Epithelial cell of prostate (primary cell): Measurements from ENCODE around the gene SNTA1.
"Not testable (repeated sequence)": the region's sequence is repeated elsewhere in the genome, so short reads cannot be mapped to it uniquely, and the experiment has no call there.

Experiments
- DNase-seq: peaks from one replicate; pipeline ENCODE4 v3.0.0-alpha.2; 2011; ENCODE audit warnings: low read depth, low spot score
- H3K27ac ChIP-seq: fragments of 450-650 bp; 2 replicates; pipeline ENCODE4 v1.5.1; 2017; ENCODE audit warnings: mild to moderate bottlenecking

The SNTA1 gene

DNA sequence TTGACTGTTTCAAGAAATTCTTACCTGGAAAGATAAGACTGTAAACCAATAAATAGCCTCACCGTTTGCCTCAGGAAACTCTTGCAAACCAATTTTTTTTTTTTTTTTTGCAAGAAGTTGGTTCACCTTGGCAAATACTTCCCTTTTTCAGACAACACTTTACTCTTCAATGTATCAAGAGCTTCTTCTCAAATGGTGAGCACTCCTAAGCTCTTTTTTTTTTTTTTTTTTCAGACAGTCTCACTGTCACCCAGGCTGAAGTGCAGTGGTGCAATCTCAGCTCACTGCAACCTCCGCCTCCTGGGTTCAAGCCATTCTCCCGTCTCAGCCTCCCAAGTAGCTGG, 22.7 kb upstream of the SNTA1 start:
- DNase-seq, result no peak
- H3K27ac ChIP-seq, result no peak overlapping the region

DNA sequence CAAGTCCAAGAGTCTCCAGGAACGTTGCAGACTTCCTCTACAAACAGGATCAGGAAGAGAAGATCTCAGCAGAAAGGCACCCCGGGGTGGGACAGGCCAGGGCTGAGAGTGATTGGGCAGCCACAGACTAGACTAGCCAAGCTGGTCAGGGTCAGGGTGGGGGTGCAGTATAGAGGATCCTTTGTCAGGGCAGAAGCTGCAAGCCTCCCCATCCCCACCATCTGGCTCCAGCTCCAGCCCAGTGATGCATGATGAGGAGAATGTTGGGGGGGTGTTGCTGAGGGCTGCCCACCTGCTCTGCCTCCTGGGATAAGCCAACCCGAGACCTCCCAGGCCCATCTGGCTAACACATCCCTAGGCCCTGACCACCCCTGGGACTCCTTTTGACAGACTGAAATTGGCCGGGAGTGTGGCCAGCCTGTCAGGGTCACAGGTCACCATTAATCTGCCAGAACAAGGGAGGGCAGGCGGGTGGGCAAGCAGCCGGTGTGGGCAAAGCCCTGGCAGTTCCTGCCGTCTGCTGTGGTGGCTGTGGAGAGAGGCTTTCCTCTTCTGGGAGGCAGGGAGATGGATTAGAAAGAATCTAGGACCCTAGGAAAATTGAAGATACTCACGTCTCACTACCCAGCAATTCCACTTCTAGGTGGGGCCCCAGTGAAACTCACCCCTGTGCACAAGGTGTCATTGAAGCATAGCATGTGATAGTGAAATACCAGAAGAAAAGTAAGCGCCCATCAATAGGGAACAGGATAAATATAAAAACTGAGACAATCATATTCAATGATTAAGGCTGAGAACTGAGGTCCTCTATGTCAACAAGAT, 22.1 kb upstream of the SNTA1 start:
- DNase-seq, result no peak
- H3K27ac ChIP-seq, result no peak overlapping the region

DNA sequence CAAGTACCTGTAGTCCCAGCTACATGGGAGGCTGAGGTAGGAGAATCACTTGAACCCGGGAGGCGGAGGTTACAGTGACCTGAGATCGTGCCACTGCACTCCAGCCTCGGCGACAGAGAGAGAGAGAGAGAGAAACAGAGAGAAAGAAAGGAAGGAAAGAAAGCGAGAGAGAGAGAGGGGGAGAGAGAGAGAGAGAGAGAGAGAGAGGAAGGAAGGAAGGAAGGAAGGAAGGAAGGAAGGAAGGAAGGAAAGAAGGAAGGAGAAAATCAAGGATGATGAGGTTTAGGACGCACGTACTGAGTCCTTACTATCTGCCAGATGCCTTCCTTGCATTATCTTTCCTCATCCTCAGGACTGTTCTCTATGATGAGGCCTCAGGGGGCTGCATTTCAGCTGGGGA, 21.2 kb upstream of the SNTA1 start:
- DNase-seq, H3K27ac ChIP-seq: not testable (repeated sequence)

DNA sequence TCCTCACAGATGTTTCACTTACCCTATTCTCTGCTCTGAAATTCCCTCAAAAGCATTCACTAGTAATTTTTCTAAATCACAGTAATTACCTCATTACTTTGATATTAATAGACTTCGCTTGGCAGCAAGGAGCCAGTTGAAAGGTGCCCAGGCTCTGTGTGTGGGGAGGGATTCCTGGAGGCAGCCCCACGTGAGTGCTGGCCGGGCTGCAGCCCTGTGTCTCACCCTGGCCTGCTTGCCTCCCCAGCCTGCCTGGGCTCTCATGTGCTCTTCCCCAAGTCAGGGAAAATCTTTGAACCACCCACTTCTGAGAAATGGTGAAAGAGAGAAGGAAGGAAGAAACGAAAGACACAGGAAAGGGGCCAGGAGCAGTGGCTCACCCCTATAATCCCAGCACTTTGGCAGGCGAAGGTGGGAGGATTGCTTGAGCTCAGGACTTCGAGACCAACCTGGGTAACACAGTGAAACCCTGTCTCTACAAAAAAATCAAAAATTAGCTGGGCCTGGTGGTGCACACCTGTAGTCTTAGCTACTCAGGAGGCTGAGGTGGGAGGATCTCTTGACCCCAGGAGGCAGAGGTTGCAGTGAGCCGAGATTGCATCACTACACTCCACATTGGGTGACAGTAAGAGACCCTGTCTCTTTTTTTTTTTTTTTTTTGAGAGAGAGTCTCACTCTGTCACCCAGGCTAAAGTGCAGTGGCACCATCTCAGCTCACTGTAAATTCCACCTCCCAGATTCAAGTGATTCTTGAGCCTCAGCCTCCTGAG, 20.0 kb upstream of the SNTA1 start:
- no peak overlapping the region for H3K27ac ChIP-seq
- DNase-seq, result no peak

DNA sequence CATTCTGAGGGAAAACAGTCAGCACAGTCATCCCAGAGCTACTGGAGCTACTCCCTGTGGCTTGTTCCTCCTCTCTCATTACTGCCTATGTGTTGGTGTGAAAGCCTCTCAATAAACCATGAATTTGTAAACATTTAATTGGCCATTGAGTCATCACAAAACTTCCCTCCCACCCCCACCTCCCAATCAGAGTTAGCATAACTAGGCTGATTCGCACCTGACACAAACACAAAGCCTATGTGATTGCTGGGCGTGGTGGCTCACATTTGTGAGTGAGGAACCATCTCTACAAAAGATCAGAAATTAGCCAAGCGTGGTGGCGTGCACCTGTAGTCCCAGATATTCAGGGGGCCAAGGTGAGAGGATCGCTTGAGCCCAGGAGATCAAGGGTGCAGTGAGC, 17.1 kb upstream of the SNTA1 start:
- no peak for DNase-seq
- no peak overlapping the region for H3K27ac ChIP-seq

DNA sequence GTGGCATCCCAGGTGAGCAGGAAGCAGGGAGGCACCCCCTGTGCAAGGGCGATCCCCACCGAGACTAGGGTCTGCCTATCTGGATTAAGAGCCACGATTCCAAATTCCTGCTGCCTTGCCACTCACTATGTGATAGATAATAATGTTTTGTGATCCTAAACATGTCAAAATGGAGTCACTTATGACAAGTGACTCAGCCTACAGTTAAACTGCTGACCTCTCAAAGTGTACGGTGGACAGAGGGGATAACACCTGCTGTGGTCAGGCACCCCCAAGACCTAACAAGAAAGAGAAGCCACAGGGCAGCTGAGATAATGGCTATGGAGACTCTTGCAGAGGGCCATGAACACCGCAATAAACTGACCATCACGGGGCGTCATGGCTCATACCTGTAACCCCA, 16.0 kb upstream of the SNTA1 start:
- no peak overlapping the region for H3K27ac ChIP-seq
- no peak for DNase-seq

DNA sequence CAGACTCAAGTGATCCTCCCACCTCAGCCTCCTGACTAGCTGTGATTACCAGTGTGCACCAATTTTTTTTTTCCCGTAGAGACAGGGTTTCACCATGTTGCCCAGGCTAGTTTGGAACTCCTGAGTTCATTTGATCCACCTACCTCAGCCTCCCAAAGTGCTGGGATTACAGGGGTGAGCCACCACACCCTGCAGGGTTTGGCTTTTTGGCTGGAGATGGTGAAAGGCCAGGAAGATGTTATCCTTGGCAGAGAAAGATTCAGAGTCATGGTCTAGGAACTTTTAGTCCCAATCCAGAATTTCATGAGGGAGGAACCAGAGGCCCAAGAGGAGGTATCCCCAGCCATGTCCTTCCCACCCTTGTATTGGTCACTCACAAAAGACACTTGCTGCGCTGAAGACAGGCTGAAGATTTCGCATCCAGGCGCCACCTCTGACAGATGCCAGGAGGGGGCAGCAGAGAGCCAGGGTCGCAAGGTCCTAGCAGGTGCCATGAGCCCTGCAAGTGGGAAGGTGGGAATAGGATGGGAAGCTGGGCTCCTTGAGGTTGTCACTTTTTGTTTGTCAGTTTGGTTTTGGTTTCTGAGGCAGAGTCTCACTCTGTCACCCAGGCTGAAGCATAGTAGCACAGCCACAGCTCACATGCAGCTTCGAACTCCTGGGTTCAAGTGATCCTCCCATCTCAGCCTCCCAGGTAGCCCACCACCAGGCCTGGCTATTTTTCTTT, 13.5 kb upstream of the SNTA1 start:
- H3K27ac ChIP-seq, DNase-seq: not testable (repeated sequence)

DNA sequence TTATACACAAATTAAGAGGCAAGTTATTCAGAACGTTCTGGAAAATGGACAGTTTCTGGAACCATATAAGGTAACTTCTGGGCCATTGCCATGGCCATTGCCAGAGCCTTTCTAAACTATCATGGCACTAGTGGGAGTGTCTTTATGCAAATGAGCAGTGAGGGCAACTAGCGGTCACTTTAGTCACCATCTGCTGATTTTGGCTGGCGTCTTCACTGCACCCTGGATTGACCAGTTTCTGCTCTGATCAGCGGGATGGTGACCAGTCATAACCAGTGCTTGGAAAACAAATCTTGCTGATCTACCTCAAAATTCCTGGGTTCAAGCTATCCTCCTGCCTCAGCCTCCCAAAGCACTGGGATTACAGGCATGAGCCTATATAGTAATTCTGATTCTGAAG, 7.3 kb upstream of the SNTA1 start:
- no peak overlapping the region for H3K27ac ChIP-seq
- no peak for DNase-seq

DNA sequence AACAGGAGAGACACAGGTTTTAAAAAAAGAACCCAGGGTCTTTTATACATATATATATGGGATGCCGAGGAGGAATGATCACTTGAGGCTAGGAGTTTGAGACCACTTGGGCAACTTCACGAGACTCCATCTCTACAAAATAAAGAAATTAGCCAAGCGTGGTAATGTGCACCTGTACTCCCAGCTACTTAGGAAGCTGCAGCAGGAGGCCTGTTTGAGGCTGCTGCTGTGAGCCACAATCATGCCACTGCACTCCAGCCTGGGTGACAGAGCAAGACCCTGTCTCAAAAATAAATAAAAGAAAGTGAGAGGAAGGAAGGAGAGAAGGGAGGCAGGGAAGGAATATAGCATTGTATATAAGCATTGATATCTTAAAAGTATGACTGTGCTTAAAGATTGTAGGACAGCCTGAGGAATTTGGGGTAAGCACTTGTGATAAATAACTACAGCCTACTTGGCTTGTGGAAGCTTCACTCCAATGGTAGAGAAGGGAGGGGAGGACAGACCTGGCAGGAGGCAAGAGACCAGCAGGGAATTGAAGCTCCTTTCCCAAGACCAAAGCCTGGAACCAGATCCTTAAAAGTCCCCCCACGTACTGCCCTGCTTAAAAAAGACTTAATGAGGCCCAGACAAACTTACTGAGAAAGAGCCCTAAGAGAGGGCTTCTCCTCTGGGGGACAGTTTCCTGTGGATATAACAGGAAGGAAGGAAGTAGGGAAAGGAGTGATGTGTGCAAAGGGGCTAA, 2.5 kb upstream of the SNTA1 start:
- no peak overlapping the region for H3K27ac ChIP-seq
- no peak for DNase-seq

DNA sequence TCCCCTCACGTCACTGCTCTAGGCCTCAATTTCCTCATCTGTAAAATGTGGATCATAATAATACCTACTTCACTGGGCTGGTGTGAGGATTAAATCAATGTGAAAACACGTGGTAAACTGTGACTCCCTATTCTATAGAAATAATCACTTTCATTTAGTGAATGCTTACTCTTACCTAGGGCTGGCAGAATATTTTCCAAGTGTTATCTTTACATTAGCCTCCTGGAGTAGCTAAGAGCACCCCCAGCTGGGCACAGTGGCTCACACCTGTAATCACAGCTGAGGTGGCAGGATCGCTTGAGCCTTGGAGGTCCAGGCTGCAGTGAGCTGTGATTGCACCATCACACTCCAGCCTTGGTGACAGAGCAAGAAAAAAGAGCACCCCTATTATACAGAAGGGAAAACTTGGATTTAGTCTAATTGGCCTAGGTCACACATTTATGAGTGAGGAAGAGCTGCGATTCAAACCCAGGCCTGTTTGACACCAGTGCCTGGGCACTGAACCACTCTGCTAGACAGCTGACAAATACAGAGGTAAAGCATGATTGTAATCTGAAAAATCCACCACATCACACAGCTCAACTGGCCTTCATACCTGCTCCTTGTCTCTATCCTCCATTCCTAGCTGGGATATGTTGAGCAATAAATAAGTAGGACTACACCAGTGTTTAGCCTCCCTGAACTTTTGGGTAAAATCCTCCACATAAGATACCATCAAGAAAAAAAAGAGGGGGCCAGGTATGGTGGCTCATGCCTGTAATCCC, 1.4 kb upstream of the SNTA1 start:
- DNase-seq, result no peak
- no peak overlapping the region for H3K27ac ChIP-seq

DNA sequence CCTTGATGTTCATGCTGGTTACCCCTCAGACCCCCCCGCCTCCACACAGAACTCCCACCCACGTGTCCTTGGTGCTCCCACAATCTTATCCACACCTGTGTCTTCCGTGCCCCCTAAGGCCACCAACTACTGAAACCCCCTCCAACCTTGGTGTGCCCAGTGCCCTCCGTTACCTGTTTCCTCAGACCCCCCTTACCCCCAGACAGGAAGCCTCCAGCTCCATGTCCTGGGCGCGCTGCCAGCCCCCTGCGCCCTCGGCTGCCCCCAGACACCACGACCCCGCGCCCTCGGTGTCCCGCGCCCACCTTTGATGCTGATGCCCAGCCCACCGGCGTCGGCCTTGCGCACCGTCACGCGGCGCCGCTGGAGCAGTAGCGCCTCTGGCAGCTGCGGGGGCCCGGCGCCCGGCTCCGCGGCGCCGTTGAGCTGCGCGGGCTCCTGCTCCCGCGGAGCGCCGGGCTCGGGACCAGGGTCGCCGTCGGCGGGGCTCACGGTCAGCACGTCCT, 504 bp downstream of the SNTA1 start:
- no peak overlapping the region for H3K27ac ChIP-seq

DNA sequence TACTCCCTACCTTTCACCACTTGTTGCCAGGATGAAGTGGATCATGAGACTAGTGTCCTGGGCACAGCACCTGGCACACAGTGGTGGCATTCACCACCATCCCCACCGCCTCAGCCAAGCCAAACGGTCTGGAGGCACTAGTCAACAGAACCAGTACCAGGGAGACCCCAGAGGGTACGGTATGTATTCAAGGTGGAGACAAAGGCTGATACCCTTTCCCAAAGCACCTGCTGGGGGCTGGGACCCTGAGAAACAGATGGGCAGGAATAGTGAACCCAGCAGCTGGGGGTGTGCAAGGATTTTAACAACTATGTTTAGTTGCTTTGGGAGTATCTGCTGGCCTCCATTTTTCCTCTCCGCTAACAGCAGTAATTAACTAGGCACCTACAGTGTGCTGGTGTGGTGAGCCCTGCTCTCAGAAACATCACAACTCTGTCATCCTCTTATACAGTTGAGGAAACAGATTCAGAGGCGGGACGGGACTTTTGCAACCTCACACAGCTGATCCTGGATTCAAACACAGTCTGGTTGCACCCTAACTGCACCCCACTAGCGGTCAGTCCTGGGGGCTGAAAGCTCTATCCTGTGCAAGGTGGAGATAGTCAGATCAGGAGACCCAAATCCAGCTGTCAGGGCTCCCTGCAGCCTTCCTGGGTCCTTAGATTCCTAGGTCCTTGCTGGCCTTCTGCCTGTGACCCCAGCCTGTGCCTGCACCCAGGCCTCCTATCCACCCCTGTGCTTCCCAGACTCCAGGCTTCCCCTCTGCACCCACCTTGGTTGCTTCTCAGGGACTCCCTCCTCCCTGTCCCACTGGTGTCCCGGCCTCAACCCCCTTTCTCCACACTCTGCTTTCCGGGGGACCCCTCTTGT, 1.2 kb downstream of the SNTA1 start:
- no peak overlapping the region for H3K27ac ChIP-seq
- DNase-seq, result no peak

More for the DNA sequence above, 504 bp downstream of the SNTA1 start:
- no peak for DNase-seq

DNA sequence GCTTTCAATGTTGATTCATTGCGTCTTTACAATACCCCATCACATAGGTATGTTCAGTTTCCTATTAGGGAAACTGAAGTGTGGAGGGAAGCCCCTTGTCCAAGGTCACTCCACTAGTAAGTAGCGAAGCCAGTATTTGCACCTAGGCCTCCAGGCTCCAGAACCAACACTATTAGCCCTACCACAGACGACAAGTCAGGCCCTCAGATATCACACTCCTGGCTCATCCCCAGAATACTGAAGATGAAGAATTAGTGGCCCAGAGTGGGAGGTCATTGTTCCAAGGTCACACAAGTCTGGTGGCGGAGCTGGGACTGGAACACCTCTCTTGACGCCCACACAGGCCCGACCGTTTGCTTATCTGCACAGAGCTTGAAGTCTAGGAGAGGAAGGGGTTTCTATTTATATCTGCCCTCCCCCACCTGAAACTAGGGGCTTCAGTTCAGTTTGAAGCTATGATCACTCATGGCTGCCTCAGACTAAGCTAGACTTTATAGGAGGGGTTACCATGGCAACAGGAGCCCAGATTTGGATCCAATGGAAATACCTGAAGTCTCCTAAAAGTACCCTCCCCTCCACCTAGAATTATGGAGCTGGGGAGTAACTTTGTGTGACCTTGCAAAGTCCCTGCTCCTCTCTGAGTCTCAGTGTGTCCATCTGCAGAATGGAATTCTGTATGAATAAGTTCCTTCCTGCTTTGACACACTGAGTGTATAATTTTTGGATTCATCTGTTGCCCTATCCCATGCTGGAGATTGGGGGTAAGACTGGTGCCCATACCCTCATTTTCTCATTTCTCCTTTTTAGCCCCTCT, 2.2 kb downstream of the SNTA1 start:
- no peak overlapping the region for H3K27ac ChIP-seq
- no peak for DNase-seq

DNA sequence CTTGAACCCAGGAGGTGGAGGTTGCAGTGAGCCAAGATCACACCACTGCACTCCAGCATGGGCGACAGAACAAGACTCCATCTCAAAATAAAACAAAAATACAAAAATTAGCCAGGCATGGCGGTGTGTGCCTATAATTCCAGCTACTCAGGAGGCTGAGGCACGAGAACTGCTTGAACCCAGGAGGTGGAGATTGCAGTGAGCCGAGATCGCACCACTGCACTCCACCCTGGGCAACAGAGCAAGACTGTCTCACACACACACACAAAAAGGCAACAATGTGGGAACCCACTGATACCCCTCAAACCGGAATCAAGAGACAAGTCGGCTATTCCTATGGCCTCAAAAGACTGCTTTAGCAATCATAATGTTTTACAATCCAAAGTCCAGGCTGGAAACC, 3.0 kb downstream of the SNTA1 start:
- not testable (repeated sequence) for H3K27ac ChIP-seq

DNA sequence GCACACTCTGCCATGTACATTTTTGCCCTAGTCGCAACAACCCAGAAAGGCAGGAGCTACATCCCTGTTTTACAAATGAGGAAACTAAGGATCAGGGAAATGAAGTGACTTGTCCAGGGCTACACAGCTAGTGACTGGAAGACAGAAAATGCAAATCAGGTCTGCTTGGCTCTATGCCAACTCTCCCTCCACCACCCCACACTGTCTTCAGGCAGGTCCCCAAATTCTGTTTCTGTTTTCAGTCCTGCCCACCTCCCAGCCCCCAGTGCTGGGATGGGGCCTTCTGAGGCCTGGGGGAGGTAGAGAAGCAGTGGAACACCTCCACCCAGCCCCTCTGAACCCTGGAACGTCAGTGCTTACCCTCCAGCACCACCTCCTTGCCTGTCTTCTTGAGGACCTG, 5.1 kb downstream of the SNTA1 start:
- DNase-seq, result no peak
- no peak overlapping the region for H3K27ac ChIP-seq

More for the DNA sequence above, 3.0 kb downstream of the SNTA1 start:
- not testable (repeated sequence) for DNase-seq

DNA sequence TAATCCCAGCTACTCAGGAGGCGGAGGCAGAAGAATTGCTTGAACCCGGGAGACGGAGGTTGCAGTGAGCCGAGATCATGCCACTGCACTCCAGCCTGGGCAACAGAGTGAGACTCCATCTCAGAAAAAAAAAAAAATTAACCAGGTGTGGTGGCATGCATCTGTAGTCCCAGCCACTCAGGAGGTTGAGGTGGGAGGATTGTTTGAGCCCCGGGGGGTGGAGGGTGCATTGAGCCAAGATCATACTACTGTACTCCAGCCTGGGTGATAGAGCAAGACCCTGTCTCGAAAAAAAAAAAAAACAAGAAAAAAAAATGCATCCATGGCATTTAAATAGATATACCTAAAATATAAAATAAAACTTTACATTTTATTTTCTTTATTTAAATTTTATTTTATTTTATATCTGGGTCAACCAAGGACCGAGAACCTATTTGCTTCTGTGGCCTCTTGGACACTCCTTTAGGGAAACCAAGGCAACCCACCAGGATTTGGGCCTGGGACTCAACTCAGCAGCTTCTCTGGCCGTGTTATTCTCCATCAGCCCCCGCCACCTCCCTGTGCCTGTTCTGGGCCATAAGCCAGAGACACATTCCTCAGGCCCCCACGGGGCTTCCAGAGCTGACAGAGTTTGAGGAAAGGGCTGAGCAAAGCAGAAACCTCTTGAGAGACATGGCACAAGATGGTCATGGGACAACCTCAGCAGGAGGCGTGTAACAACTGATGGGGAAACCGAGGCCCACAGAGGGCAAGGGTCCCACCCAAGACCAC, 6.2 kb downstream of the SNTA1 start:
- no peak for DNase-seq
- no peak overlapping the region for H3K27ac ChIP-seq

DNA sequence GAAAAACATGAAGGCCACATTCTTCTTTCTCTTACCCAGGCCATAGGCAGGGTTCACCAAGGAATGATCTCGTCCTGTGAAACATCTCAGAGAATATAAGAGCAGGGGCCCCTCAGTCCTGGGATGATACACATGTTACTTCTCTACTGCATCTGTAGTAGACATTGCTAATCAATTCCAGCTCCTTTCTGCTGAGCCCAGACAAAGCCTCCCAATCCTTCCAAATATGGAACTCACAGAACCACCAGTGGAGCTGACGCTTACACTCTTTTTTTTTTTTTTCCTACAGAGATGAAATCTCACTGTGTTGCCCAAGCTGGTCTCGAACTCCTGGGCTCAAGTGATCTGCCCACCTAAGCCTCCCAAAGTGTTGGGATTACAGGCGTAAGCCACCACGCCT, 9.1 kb downstream of the SNTA1 start:
- no peak for DNase-seq
- H3K27ac ChIP-seq, result no peak overlapping the region
